CD4-positive, alpha-beta T cell treated with Interleukin-2 at 100 ng/mL for 4 hours (primary cell): ENCODE measurements around the gene RBMS1.

Experiments
- DNase-seq: peaks from one replicate; pipeline ENCODE4 v3.0.0-alpha.2; 2020; ENCODE audit warnings: low spot score

RBMS1 gene

DNA sequence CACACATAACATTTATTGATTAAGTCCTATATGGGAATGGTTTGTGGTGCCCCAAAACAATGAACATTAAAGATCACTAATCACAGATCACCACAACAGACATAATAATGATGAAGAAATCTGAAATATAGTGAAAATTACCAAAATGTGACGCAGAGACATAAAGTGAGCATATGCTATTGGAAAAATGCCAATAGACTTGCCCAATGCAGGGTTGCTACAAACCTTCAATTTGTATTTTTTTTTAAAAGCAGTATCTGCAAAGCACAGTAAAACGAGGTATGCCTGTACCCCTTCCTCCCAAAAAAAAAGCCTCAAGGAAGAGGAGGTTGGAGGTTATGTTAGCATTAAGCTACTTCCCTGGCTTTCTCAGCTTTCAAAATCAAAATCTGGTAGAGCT is 131.1 kb downstream of the RBMS1 start:
- DNase-seq = no peak

DNA sequence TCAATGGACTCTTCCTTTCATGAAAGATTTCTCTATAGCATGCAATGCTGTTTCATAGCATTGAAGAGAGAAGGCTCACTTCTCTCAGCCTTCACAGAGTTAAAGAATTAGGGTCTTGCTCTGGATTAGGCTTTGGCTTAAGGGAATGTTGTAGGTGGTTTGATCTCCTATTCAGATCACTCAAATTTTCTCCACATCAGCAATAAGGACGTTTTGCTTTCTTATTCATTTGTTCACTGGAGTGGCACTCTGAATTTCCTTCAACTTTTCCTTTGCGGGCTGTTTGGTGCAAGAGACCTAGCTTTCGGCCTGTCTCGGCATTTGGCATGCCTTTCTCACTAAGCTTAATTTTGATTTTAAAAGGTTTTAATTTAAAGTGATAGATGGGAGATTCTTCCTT is 131.6 kb downstream of the RBMS1 start:
- DNase-seq = no peak

DNA sequence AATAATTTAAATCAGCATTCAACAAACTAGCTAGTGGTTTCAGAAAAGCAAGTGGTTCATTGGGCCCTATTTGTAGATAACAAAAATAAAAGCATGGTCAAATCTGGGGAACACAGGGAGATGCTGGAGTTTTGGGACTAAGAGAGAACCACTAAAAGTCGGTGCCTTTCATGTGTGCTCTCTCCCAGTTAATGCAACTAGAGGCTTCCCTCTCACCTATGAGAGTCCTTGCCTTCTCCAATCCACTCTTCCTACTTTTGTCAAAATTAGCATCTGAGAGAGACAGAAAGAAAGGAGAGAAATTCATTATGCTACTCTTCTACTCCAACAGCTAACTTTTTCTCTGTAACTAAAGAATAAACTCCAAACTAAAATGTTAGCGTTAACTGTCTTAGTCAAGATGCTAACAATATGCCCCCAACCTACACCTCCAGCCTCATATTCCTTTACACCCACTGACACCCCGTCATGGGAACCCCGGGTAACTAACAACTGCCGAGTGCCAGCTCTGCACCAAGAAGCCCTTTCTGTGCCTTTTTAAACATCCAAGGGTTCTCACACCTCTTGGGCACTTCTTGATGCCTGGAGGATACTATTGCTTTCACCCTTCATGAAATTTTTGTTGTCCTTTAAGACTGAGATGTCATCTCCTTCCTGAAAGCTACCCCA is 133.4 kb downstream of the RBMS1 start:
- DNase-seq = no peak

GRCh38 chr2:160358046-160358445 is 135.6 kb downstream of the RBMS1 start:
- DNase-seq = no peak

DNA sequence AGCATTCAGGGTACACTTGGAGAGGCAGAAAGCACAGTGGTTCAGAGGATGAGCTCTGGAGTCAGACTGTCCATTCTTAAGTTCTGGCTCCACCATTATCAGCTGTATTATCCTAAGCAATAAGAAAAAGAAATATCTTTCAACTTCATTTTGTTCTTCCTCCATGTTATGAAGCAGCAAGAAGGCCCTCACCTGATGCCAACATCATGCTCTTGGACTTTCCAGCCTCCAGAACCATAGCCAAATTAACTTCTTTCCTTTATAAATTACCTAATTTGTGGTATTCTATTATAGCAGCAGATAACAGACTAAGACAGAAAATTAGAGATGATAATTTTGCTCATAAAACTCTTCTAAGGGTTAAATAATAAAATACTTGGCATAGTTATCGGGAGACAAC is 137.1 kb downstream of the RBMS1 start:
- DNase-seq = no peak

GRCh38 chr2:160355080-160355479 is 138.5 kb downstream of the RBMS1 start:
- DNase-seq = no peak

GRCh38 chr2:160354677-160355076 is 138.9 kb downstream of the RBMS1 start:
- no peak for DNase-seq

- no peak for DNase-seq
Observed at GRCh38 chr2:160353813-160354212, 139.8 kb downstream of the RBMS1 start.

DNA sequence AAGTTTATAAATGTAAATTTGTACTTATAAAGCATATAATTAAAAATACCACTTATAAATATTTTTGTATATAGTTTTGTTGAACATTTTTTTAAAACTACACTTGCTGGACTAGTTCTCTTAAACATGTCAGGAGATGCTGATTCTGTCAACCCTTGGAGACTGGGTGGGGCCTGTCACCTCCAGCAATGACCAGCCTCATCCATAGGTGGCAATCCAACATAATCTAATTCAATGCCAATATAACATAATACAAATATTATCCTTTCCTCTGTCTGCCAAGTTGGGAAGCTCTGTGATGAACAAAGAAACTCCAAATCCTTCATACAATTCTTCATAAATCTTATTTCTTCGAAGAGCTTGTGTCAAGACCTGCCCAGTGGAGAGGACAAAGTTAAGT is 140.4 kb downstream of the RBMS1 start:
- DNase-seq = peak; percentile 46

DNA sequence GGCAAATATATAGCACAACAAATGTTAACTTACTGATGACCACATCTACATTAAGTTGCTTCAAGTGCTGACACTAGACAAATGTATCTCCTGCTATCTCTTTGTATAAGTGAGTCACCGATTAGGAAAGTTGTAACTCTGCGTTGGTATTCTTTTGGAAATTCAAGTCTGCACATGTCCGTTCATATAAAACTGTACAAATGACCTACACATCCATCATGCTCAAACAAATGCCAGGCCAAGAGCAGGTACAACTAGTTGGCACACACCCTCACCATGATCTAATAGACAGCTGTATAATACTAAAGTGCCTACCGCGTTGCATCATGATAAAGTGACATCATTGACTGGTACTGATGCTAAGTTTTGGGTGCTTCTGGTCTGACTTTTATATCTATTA is 141.1 kb downstream of the RBMS1 start:
- DNase-seq = no peak

- no peak for DNase-seq
Observed at GRCh38 chr2:160351956-160352355, 141.7 kb downstream of the RBMS1 start.

DNA sequence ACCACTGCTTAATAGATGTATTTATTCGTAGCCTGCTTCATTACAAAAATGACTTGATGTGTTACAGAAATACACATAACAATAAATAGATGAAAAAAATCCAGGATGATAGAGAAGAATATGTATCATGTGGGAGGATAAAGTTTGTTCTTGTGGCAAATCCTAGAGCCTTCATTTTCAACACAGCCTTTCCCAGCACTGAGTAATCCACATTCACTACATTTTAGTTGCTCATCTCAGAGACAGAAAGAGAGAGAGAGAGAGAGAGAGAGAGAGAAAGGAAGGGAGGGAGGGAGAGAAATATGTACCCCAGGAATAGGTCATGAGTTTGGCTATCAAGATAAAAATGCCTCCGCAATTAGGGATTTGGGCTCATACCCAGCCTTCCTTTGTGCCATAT is 144.3 kb downstream of the RBMS1 start:
- no peak for DNase-seq

- no peak for DNase-seq
Observed at GRCh38 chr2:160347269-160347863, 146.2 kb downstream of the RBMS1 start.

DNA sequence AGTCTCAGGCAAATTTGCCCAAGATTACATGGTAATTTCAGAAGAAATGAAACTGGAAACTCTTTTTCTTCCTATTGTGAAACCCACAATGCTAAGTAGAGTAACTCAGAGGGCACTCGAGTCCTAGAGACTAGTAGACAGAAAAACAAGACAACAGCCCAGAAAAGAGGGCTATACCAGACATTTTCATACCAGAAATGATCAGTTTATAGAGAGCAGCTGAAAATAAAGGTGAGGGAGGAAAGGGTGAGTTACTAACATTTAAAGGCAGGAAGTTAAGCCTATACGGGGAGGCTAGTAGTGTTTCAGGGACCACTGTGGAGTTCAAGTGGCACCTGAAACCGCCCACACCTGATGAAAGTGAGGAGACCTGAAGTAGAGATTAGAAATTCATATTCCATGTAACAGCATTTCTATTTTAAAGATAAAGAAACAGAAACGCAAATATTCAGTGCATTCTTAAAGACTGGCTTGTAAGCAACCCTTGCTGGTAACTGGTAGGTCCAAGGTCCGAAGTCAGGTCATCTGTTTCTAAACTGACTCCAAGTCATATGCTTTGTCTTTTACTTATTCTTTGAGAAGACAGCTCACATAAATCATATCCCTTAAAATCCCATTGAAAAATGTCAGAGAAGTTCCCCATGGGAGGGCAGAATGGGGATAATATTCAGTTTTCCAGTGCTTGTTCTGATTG is 148.4 kb downstream of the RBMS1 start:
- no peak for DNase-seq

- DNase-seq = no peak
Observed at GRCh38 chr2:160343404-160343803, 150.2 kb downstream of the RBMS1 start.

- DNase-seq = no peak
Observed at GRCh38 chr2:160339726-160340125, 153.9 kb downstream of the RBMS1 start.

DNA sequence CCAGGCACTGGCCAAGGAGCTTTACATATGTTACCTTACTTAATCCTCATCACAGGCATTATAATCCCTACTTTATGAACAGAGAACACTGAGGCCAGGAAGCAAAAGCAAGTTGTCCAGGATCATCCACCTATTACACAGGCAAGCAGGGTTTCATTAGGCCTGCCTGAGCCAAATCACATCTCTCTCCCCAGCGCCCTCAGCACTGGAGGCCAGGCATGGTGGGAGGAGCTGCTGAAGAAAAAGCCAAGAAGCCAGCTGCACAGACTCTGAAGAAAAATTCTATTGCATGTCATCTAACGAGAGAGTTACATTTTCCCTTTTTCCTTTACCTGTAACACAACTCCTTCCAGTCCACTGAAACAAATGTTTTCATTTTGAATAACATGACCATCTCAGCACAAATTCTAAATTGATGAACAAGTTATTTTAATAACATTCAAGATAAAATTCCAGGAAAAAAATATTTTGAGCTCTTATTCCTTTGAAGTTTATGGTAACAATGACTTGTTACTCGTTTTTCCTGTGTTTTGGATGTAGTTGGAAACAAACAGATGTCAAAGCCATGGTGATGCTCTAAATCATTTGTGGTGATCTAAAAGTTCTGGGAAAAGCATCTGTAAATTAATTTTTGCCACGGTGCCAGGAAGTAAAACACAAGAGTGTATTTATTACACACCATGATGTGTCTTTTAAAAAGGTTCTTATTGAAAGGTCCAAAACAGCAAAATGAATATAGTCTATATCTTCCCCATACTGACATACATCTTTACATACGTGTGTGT is 154.5 kb downstream of the RBMS1 start:
- DNase-seq = peak; percentile 26

DNA sequence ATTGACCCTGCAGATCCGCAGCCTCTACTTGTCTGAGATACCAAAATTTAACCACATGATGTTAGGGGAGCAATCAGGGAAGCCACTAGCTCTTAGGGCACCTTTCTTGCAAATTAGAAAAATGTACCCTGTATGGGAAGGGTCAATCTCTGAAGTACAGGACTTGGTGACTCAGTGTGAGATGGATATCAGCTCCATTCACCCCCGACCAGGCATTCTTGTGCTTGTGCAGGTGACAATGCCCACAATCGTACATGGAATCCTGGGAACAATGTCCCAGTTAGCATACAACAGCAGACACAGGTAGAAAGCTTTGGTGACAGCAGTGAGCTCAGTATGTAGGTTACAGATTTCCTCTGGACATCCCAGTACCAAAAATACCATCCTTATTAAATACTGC is 155.9 kb downstream of the RBMS1 start:
- no peak for DNase-seq

DNA sequence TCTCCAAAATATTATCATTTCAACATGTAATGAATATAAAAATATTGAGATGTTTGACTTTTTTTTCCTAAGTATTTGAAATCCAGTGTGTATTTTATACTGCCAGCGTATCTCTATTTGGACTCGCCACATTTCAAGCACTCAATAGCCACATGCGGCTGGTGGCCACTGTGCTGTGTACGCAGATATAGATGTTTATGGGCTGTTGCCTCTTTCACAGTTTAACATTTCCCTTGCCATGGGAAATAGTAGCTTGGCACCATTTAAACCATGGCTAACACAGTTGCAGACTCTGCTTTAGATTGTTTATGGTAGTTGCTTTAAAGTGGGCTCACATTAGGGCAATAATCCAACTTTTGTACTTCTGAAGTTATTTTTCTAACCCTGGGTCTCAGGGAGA is 157.0 kb downstream of the RBMS1 start:
- DNase-seq = no peak

GRCh38 chr2:160336105-160336504 is 157.5 kb downstream of the RBMS1 start:
- DNase-seq = peak; percentile 43

GRCh38 chr2:160335441-160335840 is 158.2 kb downstream of the RBMS1 start:
- no peak for DNase-seq

- peak; percentile 60 for DNase-seq
Observed at GRCh38 chr2:160334028-160334741, 159.4 kb downstream of the RBMS1 start.
